Measurements from ENCODE around the gene LRRC19.
A peak's percentile ranks its signal among the peaks of the same experiment; 100 is the strongest.

Gene LRRC19, protein sequence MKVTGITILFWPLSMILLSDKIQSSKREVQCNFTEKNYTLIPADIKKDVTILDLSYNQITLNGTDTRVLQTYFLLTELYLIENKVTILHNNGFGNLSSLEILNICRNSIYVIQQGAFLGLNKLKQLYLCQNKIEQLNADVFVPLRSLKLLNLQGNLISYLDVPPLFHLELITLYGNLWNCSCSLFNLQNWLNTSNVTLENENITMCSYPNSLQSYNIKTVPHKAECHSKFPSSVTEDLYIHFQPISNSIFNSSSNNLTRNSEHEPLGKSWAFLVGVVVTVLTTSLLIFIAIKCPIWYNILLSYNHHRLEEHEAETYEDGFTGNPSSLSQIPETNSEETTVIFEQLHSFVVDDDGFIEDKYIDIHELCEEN
- total RNA-seq: 0 reads per million in 2 experiments

DNA sequence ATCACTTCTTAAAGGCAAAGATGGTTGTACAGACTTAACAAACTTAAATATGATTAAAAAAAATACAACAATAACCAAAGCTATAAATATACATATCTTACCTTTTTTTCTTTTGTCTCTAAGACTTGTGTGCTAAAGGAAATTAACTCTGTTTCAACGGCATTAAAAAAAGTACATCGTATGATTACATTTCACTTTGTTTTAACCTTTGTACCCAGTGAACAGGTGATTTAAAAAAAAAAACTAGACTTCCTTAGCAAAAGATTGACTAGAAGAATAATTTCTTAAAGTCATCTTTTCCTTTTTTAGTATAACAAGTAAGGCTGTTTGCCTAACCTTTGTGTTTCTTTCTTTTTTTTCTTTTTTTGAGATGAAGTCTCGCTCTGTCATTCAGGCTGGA lies at the start of gene LRRC19:
TSS of gene LRRC19 (minus strand) at position 182 of the 400 bp plus-strand sequence. CDS start 5,978 bp downstream, outside the sequence.
- no peak for DNase-seq (ENCODE audit: low read depth)

DNA sequence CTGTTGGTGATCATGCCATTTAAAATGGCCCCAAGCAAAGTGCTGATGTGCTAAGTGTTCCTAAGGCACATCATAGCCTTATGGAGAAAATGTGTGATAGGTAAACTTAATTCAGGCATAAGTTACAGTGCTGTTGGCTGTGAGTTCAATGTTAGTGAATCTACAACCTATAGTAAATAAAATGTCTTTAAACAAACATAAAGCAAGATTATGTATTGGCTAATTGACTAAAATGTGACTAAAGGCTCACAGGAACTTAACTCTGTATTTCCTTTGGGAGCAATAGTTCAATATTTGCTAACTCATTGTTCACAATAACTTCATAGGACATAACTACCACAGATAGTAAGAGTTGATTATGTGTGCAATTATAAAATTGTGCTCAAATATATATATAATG lies 49.4 kb upstream of the LRRC19 start:
- DNase-seq (ENCODE audit: low read depth): no peak

DNA sequence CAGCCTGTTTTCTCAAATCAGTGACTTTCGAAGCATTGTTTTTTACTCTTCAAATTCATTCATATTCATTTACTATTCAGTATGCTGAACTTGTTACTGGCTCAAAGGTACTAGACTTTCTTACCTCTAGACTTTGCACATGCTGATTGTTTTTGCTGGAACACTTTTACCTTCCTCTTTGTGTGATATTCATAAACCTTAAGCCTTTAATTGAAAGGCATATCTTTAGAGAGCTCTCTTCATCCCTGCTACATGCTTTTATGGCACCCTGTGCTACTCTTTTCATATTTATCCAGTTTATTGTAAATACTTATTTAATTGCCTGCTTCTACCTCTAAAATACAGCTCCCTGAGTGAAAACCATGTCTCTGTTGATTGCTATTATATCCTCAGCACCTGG lies 48.7 kb upstream of the LRRC19 start:
- DNase-seq (ENCODE audit: low read depth): no peak

DNA sequence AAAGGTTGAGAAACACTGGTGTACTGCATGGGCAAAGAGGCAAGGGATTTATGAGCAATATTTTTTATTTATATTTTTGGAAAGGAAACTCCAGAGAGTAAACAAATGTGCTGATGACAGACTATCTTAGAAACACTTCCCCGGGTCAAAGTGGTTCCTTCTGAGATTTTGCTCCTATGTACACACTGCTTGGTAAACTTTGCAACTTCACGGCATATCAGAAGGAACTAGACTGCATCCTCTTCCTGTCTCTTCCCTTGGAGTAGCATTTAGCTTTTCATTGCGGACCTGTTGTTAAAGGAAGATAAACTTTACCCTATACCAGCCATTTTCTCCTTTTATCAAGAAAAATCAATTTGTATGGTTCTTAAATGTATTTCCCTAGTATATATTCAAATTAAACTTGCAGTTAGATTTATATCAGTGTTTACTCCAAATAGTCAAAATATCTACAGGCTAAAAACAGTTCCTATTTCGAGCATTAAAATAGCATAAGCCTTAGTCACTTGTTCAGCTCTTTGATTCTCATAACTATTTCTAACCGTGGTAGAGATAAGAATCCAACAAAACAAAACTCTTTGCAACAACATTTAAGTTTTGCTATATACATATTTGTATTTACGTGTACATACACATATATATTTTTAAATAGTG lies 48.0 kb upstream of the LRRC19 start:
- DNase-seq (ENCODE audit: low read depth): no peak

DNA sequence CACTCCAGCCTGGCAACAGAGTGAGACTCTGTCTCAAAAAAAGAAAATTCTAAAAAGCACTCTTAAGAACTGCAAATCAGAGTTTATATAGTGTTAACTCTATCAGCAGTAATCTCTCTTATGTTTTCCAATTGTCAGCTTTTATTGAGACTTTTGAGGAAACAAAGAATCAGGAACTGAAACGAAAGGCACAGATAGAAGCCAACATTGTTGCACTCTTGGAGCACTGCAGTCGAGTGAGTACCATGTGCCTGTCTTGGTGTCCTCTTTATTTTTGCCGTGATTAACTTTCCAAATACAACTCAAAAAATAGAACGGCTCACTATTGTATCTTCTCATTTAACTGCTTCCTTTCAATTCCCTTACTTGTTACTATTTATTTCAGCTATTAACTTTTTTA lies 41.7 kb upstream of the LRRC19 start:
- no peak for DNase-seq (ENCODE audit: low read depth)

DNA sequence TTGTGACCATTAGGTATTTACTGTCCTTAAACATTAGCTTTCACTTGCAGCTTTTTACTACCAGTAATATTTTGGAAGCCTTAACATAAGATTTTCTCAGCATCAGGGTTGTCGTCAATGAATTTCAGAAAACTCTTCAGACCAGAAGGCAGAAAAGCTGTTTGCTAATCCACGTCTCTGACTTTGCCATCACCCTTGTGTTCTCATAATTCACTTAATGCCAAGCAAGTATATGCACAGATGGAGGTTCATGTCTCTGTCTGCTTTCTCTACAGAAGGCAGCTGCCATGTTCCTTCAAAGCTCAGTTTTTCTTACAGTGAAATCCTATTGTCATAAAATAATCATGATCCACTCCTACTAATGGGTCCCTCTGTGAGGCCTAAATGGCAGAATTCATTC lies 37.7 kb upstream of the LRRC19 start:
- no peak for DNase-seq (ENCODE audit: low read depth)

DNA sequence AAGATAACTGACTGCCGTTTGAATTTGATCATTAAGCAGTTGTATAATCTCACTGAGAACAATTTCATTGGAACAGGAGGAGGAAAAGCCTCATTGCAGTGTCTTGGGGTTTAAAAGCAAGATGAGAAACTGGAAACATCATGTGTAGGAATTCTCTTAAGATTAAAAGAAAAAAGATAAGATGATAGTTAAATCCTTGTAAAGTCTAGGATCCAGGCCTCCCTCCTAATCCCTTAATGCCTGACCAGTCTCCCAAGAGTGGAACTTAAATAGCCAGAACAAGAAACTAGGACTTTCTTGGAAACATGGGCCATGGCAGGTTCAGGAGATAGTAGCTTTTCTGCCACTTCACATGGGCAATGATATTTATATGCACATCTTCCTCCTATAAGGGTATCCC lies 37.0 kb upstream of the LRRC19 start:
- no peak for DNase-seq (ENCODE audit: low read depth)

DNA sequence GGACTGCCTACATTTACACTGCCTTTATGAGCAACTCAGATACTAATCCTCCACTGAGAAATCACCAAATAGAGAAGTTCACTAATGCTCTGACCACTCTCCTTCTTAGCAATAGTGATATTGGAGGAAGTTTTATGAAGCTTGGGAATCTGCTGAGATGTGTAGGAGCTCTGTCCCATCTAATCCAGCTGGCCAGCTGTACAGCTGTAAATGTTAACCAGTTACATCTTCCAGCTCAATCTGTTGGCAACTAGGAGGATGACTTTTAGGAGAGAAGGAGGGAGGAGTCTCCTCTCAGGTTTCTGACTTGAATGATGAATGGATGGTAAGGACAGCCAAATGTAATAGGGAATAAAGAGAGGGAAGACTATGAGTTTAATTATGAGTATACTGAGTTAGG lies 36.3 kb upstream of the LRRC19 start:
- no peak for DNase-seq (ENCODE audit: low read depth)

DNA sequence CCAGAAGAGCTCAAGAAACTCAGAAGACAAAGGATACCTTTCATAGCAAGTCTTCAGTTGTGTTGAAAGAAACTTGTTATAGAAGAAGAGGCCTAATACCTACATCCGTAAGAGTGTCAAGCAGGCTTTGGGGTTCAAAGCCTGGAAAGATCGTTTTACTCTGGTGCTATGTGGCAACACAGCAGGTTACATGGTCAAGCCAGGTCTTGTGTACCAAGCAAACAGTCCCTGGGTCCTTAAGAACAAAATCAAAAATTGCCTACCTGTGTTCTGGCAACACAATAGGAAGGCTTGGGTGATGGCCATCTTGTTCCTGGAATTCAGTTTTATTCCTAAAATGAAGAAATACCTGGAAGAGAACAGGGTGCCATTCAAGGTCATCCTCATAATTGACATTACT lies 32.0 kb upstream of the LRRC19 start:
- DNase-seq (ENCODE audit: low read depth): no peak

DNA sequence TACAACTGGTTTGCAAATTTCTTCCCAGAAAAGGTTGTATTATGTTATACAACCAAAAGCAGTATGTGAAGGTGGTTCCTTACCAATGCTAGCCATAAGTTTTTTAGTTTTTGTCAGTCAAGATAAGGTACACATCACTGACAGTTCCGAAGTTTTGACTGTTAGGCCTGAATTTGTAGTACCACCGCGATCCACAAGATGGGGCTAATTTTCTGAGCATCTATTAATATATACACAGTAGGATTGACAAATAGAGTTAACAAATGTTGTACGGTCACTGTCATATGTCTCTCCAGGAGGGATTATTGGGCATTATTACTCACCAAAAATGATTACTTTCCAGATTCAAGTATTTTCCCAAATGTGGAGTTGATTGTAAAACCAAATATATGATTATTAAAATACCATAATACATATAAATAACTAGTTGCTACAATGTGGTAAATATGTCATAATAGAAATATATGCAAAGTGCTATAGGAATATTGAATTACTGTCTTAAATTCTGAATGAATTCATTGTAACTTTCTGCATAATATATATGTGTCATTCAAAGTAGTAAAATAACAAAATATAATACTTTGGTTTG lies 28.4 kb upstream of the LRRC19 start:
- DNase-seq (ENCODE audit: low read depth): peak; percentile 7

DNA sequence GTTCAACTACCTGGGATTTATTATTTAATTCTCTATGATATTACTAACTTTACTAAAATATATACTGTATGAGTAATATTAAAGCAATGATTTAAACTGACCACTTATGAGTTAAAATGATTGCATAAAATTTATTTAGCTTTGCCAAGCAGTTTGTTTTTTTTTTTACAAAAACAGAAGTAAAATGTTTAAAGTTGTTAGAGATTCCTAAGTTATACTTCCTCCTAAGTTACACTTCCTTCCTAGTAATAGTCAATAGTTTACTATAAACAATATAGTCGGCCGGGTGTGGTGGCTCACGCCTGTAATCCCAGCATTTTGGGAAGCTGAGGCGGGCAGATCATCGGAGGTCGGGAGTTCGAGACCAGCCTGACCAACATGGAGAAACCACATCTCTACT lies 23.7 kb upstream of the LRRC19 start:
- DNase-seq (ENCODE audit: low read depth): no peak

DNA sequence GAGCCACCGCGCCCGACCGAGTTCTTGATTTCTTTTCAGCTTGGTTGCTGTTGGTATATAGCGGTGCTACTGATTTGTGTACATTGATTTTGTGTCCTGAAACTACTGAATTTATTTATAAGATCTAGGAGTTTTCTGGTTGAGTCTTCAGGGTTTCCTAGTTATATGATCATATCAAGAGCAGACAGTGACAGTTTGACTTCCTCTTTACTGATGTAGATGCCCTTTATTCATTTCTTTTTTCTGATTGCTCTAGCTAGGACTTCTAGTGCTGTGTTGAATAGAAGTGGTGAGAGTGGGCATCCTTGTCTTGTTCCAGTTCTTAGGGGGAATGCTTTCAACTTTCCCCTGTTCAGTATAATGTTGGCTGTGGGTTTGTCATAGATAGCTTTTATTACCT lies 17.4 kb upstream of the LRRC19 start:
- DNase-seq (ENCODE audit: low read depth): no peak

DNA sequence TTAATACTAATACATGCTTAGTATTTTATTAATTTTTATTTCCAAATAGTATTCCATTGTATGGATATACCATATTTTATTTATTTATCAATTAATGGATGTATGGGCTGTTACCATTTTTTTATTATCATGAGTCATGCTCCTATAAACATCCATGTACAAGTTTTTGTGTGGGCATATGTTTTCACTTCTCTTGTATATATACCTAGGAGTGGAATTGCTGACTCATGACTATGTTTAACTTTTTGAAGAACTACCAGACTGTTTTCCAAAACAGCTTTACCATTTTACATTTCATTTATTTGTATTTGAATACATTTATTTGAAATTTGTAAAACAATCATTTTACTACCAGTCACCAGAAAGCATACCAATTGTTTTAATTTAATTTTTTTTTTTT lies 14.1 kb upstream of the LRRC19 start:
- DNase-seq (ENCODE audit: low read depth): no peak

DNA sequence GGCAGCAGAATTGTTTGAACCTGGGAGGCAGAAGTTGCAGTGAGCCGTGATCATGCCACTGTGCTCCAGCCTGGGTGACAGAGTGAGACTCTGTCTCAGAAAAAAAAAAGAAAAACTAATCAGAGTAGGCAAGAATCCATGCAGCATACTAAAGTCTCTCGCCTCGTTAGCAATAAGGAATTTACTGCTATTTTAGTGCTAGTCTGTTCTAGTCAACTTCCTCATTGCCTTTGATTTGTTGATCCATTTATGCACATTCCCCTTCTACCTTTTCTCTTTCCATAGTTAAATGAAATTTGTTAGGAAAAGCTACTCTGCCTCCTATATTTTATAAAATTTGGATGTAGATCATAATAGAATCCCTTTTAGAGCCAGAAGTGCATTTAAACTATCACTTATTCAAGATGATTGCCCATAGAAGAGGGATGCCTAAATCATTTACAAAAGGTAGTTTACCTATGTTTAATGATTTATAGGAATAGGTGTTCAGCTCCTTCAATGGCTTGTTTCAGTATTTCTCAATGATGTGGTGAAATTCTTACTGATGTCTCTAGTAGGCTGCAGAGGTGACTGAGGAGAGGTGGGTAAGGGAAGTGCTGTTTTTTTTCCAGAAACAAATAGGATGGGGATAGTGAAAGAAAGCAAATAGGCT lies 1.9 kb downstream of the LRRC19 start:
- no peak for DNase-seq (ENCODE audit: low read depth)

DNA sequence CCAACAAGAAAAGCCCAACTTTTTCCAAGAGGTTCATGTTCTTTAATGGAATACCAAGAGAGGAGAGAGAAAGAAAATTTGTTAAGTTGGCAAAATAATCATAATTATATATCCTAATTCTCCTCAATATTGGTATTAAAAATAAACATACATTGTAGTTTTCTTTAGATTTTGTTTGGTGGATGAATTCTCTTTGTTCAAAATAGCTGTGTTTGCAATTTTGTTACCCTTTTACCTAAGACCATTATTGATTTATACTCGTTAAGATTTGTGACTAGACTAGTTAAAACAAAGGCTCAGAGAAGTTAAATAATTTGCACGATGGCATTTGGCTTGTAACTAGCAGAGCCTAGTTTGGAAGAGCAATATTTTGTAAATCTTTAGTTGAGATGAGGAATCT lies 9.7 kb downstream of the LRRC19 start:
- no peak for DNase-seq (ENCODE audit: low read depth)

DNA sequence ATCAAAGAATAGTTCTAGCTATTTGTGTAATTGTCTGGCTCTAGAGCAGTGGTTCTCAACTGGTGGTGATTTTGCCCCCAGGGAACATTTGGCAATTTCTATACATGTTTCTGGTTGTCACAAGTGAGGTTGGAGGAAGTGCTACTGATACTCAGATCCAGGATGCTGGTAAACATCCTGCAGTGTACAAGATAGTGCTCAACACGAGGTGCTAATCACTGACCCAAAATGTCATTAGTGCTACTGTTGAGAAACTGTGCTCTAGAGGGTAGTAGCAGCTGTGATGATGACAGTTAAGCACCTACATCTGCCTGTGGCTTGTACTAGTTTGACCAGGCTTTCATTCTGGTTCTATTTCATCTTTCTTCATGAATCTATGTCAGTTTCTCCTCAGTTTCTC lies 22.1 kb downstream of the LRRC19 start:
- no peak for DNase-seq (ENCODE audit: low read depth)

DNA sequence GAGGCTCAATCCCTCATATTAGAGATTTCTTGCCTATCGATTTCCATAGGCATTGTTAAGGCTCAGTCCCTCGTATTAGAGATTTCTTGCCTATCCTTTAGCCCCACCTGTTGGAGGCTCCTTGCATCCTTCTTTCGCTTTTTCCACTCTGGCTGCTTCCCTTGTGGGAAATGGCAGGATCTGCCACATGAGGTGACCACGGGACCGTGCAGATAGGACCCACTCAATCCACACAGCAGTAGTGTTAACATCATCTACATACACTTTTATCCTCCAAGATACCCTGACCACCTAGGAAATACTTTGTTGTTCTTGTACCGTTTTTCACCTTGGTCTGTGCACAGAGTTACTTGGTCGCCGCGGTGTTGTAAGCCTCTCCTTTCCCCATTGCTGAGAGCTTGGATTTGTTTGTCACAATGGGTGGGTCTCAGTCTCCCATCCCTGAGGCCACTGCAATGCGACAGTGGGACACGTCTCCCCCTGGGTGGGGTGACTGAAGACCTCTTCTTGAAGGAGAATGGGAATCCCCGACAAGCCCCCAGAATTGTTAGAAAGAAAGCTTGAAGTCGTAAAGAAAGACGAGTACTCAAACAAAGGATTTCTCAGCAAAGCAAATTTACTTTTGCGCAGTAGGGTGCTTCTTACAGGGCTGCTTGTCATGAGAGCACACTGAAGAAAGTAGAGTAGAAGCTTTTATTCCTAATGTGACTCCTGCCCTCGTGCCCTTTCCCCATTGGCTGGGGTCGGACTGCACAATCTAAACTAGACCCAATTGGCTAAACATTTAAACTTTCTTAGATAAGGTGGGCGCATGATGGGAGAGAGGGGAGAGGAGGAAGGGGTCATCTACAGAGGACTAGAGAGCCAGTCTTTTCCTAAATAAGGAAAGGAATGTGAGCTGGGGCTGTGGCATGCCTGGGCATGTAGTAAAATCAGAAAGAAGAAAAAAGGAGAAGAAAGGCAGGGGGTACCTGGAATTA lies 29.5 kb downstream of the LRRC19 start:
- DNase-seq (ENCODE audit: low read depth): no peak

DNA sequence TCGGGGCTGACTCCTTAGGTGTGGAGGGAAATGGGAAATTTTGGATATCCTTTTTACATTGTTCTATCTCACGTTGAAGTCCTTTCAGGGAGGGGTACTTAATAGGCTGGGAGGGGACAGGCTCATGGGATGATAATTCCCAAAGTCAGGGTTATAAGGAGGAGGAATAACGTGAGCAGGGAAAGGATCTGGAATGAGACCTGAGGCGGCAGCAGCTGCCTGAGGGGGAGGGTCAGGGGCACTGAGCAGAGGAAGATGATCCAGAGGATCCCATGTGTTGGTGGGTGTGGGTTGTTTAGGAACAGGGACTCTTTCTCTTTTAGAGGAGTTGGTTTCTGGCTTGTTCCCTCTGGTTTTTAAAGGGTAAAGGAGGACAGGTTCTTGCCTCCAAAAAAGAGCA lies 30.5 kb downstream of the LRRC19 start:
- no peak for DNase-seq (ENCODE audit: low read depth)

DNA sequence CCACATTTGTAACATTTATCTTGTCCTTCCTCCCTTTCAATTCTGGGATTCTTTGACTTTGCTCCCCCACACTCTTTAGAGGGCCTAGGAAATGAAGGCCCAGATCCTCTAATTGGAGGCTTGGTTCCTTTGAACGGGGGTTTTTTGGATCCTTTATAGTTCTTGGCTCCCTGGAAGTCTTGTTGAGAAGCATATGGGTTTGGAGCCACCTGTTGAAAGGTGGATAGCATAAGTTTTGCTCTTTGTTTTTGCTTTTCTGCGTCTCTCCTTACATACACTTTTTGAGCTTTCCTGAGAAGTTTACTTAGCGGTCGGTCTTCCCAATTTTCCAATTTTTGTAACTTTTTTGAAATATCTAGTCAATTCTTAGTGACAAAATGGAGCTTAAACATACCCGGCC lies 31.5 kb downstream of the LRRC19 start:
- DNase-seq (ENCODE audit: low read depth): no peak

DNA sequence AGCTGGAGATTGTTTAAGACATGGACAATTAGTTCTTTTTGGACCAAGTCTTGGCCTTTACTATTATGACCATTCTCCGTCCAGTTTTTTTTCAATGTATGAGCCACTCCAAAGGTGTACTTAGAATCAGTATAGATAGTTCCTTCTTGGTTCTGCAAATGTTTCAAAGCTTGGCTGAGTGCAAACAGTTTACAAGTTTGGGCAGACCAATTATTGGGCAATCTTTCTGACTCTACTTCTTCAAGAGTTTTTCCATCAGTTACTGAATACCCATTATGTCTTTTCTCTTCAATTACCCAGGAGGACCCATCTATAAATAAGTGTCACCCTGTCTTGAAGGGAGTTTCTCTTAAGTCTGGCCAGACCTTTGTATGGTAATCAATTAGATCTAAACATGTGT lies 33.8 kb downstream of the LRRC19 start:
- DNase-seq (ENCODE audit: low read depth): no peak

DNA sequence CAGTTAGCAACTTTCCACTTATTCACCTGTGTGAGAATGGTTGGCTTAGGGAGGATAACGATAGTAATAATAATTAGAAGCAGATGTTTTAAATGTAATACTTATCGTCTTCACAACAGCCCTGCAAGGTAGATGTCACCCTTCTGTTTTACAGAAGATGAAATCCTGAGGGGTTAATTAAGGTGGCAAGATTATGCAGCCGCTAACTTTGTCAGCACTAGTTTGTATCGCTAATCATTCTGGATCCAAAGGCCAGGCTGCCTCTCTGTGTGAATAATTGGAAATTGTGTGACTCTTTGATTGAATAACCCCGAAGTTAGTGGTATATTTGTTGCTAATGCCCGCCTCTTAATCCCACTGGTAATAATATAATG lies 48.6 kb downstream of the LRRC19 start:
- DNase-seq (ENCODE audit: low read depth): no peak

Data from T follicular helper cell (primary cell).